ENCODE data around the gene SLIT3. TPM values are rescaled to one million over a fixed set of nuclear protein-coding genes. Genes with fewer than 3 reads are reported as not detected.

Gene SLIT3
- total RNA-seq, 1 donor from 2014 or later = 82.6 TPM

DNA sequence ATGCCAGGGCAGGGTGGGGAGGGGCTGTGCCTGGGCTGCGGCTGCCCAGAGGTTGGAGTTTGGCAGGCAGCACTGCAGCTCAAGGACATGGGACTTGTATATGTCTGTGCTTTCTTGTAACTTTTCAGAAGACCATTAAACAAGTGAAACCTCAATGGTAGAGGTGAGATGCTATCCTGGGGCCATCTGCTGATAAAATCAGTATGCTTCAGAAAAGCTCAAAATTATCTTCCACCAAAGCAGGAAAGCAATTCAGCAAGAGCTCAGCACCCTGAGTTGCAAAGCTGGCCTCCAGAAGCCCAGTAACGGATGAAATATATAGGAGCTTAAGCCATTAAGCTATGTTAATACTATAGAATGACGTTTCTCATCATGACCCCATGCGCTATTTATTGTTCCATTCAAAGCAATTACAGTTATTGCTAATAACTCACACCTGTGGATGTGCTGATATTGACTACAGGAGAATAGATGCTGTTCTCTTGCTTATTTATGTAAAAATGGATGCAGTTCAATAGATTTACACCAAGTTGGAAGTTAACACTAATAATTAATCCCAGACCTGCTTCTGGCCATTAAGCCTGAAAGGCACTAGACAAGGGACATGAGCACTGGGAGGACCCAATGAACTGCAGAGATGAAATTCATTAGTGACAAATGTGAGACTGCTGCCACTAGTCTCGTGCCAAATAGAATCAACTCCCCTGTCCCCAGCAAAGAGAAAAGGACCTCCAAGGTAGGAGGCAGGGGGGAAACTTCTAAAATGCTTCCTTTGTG, 405.5 kb downstream of the SLIT3 start:
- no peak for DNase-seq (ENCODE audit: low spot score)

DNA sequence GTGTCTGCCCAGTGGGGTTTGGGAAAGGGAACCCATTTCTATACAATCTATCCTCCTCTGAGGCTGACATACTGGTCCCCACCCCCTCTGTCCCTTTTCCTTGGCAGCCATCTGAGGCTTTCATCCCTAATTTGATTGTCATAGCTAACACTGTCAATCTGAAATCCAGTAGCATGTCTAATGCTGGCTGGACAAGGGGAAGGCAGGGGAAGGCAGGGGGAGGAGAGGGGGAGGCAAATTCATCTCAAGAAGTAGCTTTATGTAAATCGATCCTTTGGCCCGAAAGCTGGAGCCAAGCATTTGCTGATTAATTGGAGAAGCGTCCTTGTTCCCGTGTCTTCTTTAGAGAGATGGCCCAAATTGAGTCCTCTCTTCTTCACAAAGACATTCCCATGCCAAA, 407.7 kb downstream of the SLIT3 start:
- DNase-seq (ENCODE audit: low spot score) = no peak

DNA sequence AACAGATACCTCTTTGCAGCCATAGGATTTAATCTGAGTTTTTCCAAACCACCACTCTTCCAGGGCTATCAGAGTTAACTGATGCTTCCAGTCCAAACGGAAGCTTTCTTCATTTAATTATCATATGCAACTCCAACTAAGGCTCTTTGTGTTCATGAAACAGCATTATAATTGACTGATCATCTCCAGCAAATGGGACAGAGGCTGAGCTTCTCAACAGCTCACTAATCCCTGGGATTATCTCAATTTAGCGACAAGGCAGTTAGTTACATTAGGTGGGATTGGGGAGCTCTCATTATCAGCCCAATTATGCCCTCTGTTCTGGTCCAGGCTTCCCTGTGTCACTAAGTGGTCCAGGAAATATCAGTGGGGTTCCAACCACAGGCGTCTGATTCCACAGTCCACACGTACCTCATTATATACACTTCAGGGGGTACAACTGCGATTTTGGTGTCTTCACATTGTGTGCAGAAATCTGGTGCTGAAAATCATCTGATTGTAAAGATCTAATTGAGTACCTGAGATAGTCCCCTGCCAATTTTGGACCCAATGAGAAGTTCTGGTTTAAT, 408.2 kb downstream of the SLIT3 start:
- no peak for DNase-seq (ENCODE audit: low spot score)

DNA sequence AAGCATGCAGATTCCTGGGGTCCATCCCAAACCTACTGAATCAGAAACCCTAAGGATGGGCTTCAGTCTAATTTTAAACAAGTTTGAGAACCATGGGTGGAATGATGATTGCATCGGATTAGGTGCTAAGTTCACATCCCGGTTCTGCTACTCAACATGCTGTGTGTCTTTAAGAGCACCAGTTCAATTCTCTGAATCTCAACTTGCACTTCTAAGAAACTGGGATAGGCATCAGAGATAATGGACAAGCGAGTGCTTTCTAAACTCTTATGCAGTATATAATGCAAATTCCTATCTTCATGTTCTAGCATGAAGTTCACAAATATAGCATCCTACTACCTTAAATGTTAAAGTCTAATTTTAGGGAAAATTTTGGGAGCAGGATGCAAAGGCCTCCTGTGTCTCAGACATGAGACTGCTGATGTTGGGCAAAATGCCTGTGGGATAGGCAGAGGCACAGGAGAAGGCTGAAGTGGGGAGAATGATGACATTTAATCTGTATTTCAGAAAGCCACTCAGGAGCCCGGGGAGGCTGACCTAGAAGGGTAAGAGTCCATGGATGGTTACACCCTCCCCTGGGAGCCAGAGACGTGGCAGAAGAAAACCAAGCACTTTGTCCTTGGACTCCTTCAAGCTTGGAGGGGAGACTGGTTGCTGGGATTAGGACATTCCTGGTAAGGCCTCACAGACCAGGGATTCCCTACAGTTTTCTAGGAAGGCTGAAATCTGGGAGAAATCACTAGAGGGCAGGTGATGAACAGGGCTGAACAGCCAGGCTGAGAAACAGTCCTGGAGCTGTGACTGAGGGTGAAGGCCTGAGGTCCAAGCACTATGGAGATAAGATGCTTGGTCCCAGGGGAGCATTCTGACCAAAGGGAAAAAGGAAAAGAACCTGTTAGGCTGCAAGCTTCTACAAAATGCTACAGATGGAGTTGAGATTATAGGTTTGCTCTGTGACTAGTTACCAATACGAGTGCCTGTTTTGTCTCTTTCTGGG, 409.8 kb downstream of the SLIT3 start:
- no peak for DNase-seq (ENCODE audit: low spot score)

DNA sequence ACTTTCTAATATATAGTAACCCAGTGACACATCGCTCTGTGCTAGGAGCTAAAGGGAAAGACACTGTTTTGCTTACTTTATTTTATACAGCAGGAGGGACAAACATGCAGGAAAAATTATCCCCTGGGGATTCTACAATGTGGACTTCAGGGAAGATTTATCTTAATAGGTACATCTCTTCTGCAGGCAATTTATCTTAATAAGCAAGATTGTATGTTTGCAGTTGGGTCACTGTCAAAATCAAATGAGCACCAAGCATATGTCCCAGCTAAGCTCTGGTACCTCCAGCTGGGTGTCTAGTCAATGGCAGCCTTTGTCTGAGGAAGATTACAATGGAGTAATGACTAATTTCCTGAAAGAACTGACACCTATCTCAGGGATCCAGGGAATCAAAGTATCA, 411.9 kb downstream of the SLIT3 start:
- DNase-seq (ENCODE audit: low spot score) = no peak

DNA sequence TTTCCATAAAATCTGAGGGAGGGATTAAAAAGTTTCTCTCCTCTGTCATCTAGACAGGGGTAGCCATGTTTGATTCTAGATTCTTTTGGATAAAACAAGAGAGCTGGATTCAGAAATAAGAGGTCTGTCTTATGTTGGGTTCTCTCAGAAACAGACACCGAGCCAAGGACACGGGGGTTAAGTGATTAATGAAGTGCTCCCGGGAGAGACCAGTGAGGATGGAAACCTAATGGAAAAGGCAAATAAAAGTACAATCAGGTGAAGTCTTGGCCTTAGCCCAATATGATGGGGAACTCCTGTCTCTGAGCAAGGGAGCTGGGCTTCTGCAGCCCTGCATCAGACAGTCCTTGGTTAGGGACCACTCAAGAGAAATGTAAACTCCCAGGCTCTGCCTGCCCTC, 413.0 kb downstream of the SLIT3 start:
- no peak for DNase-seq (ENCODE audit: low spot score)

DNA sequence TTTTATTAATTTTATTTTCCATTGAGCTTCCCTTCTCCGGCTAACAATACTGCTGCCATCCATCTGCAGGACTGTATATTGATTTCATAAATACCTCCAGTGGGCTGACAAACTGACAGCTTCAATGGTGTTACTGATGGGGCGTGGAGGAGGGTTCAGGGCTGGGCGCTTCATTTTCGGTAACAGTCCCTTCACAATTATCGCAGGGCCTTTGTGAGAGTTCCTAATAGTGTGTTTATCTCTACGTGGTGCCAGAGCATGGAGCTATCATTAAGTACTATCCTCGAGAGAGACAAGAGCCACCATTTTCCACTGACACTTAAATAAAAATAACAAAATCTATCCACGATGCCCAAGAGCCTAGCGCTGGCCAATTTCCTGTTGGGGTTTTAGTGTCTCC, 414.8 kb downstream of the SLIT3 start:
- DNase-seq (ENCODE audit: low spot score) = no peak

DNA sequence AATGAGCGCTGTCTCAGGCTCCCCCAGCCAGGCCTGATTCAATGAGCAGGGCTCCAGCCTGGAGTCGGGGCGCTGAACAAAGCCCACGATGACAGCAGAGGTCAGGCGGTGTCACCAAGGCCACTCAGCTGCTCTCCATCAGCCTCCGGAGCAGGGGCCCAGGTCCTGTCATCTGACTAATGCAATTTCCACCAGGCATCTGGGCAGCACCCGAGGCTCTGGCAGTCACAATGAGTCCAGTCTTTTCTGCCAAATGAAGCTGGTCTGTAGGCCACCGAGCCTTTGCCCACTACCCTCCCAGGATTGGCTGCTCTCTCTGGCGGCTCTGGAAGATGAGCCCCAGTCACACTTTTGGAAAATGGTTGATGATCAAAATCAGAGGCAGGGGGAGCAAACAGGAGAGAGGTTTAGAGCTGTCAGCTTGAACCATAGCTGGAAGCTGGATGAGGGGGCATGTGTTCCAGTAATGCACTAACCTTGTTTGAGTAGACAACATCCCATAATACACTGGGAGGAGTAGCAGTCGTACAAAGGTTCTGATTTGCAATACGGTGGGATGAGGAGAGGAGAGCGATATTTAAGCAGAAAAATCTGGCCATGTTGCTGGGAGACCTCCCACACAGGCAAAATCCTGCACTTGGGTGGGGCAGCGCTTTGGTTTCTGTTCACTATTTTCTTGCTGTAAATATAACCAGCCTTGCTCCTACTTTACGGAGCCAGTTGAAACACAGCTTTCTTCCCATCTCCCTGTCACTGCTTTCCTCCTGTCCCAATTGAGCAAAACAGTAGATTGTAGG, 415.4 kb downstream of the SLIT3 start:
- DNase-seq (ENCODE audit: low spot score) = peak; percentile 62

DNA sequence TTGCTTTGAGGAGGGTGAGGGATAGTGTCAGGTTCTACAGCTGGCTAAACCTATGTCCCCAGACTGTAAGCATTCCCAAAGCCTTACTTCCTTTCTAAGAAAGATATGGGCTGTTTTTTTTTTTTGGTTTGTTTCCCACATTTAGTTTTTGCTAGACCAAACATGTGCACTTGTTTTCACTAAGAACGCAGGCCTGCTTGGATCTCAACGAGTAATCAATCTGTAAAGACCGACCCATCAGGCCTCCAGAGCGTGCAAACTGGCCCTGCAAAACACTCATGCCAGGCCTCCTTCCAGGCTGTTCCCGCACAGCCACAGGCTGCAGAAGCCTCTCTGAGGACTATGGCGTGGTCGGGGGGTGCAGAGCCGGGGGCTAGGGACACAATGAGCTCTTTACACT, 416.9 kb downstream of the SLIT3 start:
- DNase-seq (ENCODE audit: low spot score) = no peak

DNA sequence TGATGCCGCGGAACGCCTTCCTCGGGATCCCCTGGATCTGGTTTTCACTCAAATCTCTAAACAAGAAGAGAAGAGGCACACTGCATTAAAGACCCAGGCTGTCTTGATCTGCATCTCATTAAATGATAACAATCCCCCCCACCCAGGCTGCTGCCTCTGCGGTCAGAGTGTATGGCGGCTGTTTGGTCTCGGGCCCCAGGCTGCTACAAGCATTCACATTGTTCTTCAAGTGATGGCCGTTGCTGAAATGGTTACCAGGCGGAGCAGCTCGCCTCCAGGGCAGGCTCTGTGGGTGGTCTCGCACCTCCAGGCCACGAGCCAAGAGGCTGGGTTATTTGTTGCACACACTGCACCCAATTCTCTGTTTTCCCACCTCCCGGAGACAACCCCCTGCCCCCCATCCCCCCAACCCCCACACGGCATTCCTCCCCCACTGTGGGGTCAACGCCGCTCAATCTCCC, 417.6 kb downstream of the SLIT3 start:
- no peak for DNase-seq (ENCODE audit: low spot score)

DNA sequence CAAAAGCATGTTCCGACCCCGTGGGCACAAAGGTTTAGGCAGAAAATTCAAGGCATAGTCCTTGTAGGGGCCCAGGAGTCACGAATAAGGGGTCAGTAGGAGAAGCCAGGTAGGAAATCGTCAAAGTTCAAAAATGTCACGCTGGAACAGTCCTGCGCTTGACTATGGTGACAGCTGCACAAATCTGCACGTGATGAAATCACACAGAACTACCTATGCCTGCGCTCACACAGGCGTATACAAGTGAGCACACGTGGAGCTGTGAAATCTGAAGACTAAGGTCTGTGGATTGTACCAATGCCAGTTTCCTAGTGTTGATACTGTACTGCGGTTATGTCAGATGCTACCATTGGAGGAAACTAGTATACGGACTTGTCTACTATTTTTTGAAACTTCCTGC, 418.7 kb downstream of the SLIT3 start:
- no peak for DNase-seq (ENCODE audit: low spot score)

DNA sequence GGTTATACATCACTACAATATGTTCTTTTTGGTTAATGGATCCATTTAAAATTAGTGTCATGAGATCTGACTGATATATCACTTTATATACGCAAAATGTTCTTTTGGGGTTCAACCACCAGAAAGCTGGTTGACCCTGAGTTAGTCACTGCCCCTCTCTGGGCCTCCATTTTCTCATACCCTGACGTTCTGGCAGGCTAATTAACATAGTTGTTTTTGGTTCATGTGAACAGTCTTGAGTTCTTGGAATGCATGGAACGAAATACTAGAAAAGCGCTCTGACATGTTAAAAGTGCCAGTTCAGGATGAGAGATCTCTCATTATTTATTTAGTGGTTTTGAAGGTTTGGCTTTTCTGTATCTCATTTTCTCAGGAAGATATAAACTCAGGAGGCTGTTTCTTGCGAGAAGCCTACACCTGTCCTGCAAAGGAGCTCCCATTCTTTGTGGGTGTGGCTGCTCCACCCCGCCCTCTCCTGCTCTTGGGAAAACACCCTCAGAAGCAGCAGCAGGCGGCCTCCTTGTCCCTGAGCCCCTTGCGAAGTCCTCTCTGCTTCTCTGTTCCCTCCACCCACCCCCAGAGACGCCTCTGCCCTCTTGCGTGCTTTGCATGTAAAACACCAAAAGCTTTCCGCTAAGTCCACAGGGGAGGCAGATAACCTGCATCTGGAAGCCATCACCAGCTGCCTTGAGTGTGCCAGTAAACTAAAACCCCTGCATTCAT, 419.4 kb downstream of the SLIT3 start:
- DNase-seq (ENCODE audit: low spot score) = peak; percentile 65

DNA sequence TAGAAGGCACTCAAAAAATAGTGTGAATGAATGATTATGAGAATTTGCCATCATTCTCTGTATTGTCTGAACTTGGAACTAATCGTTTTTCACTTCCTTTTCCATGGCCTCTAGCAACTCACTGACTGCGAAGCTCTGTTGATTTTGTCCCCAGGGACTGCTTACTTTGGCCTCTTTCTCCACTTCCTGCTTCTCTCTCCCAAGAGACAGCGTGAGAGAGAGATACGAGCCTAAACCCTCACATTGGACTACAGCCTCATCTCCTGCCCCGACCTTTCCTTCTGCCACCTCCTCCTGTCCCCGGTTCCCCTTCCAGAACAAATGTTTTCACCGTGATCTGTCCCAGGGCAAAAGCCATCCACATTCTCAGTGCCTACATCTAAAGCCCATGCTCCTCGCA, 421.0 kb downstream of the SLIT3 start:
- peak; percentile 70 for DNase-seq (ENCODE audit: low spot score)

DNA sequence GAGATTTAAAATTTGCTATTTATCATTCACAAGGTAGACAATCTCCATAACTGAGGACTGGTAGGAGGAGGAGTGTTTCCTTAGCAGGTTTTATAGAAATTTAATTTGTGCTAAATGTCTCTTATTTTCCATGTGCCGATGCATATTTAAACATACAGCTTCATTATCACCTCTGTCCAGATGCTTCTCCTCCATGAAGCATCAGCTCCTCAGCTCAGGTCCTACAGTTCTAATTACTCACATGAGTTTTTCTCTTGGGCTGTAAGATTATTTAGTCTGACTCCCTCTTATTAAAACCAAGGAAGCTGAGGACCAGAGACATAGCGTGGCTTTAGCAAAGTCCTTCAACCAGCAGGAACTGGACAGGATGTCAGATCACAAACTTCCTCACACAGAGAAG, 421.6 kb downstream of the SLIT3 start:
- no peak for DNase-seq (ENCODE audit: low spot score)

DNA sequence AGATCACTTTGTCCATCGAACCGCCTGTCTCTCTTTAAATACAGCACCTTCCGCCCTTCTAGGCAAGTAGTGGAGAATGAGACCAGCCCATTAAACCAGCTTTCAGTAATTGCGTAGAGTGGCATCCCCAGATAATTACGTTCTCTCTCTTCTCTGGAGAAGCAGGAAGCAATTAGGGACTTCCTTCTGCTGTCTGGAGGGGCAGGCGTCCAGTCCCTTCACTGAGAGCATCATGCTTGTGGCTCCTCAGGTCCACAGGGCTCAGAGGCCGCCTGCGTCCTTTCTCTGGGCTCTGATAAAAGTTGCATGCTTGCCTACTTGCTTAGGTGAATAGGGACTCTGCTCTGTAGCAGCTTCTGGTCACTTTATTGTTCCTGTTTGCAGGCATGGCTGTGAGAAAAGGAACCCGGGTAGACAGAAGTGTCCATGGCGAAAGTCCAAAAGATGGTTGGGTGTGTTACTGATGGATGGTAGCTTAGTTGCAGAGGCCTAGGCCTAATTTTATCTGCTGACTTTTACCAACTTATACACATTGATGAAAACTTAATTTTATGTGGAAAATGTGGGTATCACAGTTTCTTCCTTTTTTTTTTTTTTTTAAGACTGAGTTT, 422.7 kb downstream of the SLIT3 start:
- DNase-seq (ENCODE audit: low spot score) = no peak

DNA sequence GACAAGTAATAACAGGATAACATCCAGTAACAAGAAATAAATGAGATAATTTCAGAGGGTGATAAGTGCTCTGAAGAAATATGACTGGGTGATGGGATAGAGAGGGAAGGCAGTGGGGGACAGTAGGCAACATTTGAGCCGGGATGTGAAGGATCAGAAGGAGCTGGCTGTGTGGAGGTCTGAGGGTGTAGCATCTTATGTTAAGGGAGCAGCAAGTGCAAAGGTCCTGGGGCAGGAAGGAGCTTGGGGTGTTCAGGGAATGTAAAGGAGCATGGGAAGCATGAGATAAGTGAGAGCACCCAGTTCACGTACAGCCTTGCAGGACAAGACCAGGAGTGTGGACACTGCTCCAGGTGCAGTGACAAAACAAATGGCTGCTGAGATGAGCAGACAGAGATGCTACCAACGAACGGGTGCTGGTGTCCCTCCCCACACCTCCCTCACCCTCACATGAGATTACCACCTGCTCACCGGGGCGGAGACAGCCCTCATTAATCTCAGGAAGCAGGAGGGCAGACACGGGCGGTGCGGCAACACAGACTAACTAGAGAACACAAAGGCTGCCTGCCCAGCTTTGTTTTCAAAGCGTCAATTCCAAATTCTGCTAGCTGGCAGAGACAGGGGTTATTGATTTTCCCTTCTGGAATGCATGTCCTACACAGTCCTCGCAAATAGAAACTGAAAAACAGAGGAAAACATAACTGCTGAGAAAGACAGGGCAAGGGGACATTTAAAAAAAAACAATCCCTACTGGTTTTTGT, 423.6 kb downstream of the SLIT3 start:
- no peak for DNase-seq (ENCODE audit: low spot score)

DNA sequence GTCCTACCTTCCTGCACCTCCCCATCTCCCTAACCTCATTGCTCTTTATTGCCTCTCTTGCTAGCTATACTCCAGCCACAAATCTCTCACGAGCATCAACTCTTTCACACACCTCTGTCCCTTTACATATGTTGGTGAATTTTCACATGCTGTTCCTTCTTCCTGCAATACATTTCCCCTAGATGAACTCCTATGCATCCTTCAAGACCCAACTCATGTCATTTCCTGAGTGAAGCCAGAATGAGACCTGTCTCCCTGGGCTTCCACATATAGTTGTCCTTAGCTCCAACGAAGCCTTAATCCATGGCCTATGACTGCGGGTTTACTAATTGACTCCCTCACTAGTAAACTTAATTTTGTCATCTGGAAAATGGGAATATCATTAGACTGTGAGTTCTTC, 424.5 kb downstream of the SLIT3 start:
- no peak for DNase-seq (ENCODE audit: low spot score)

DNA sequence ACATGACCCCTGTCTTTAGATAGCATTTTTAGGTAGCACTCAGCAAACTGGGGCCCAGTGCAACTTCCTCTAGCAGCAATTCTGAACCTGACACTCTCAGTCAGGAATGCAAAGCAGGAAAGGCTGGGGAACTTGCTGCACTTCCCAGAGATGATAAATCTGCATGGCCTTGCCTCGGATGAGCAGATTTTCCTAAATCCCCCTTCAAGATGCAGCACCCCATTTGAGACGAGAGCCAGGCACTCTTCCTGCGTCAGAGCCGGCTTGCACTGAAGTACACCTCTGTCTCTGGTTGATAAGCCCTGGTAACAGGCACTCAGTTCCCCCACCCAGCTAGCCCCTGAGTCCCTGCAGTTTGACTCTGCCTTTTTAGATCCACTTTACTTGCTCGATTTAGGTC, 425.1 kb downstream of the SLIT3 start:
- DNase-seq (ENCODE audit: low spot score) = peak; percentile 98

DNA sequence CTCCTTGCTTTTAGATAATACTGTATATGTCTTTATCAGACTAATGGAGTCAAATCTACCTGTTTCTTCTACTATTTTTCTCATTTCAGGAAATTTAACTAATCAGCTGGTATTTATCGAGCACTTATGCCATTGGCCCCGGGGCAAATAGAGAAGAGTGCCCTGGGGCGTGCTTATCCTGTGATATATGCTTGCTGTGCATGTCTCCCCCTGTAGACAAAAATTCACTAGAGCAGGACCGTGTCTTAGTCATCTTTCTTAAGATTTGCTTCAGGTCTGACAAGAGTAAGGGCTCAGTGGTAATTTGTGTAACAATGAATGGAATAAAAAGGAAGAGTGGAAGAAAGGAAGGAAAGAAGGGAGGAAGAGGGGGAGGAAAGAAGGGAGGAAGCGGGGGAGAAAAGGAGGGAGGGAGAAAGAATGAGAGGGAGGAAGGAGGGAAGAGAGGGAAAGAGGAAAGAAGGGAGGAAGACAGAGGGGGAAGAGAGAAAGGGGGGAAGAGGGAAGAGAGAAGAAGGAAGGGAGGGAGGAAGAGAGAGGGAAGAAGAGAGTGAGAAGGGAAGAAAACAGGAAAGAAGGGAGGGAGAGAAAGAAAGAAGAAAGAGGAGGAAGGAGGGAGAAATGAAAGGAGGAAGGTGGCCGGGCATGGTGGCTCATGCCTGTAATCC, 426.1 kb downstream of the SLIT3 start:
- DNase-seq (ENCODE audit: low spot score) = peak; percentile 55

Measured in umbilical cord (tissue), 2 donors.